GM18861 (cell line): ENCODE measurements around the gene PGLYRP4.

ENCODE experiments used
- ATAC-seq: cut with Tn5 transposase; IDR thresholded peaks from one replicate; pipeline ENCODE4 v1.9.1; 2021; ENCODE audit not compliant: unreplicated experiment

The PGLYRP4 gene

GRCh38 chr1:153379591-153379990 is 30.9 kb upstream of the PGLYRP4 start:
- ATAC-seq, result no peak

DNA sequence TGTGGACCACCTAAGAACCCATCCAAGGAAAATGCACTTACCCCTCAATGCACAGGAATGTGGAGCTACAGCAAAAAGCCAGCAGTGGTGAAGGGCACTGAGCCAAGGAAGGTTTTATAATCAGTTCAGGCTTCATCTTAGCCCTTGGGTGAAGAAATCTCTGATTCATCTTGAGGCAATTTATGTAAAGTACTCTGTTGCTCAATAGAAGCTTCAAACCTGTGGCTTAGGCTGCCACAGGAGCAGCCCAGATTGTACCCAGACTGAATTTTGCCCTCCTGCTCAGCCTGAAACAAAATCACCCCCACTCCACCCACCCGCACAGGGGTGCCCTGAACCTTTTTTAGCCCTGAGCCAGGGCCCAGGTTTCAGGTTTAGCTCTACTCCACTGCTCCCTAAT is 26.9 kb upstream of the PGLYRP4 start, which contains the start of gene S100A12:
Gene S100A12, minus strand, starts transcription at position 111 of the 400 bp plus-strand sequence. CDS start 1,029 bp downstream, outside the sequence.
- no peak for ATAC-seq

DNA sequence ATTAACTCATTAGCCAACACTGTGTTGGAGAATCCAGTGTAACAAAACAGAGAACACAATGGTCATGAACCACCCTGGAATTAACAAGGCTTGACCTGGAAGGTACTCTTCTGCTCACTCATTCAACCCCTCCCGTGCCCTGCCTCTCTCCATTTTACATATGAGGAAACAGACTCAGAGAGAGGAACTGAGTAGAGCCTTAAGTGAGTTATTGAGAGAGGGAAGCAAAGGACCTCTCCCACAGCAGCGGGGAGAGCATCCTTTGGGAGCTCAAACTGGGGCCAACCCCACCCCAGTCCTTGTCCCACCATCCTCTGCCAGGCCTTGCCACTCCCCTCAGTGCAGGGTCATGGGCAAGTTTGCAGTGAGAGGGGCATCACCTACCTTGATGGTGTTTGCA is 25.4 kb upstream of the PGLYRP4 start:
- ATAC-seq, result no peak

DNA sequence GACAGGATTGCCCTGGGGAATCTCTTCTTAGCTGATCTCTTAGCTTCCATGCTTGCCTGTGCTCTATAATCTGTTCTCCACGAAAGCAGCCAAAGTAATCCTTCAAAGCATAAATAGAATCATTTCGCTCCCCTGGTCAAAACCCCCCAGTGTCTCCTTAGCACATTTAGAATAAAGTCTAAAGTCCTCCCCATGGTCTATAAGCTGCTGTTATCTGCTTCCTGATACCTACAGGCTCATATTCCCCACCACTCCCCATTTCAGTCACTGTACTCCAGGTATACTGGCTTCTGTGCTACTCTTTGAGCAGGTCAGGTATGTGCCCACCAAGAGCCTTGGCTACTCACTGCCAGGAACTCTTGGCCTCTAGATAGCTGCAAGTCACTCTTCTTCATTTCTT is 23.9 kb upstream of the PGLYRP4 start:
- ATAC-seq, result no peak

DNA sequence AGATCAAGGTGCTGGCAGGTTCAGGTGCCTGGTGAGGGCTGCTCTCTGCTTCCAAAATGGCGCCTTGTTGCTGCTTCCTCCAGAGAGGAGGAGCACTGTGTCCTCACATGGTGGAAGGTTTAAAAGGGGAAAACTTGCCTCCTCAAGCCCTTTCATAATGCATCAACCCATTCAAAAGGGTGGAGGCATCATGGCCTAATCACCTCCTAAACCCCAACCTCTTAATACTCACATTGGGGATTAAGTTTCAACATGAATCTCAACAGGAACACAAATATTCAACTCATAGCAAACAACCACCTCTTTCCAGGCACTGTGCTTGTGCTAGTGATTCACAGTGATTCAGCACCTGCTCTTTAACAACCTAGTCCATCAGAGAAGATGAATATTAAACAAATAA is 22.6 kb upstream of the PGLYRP4 start:
- ATAC-seq, result no peak

DNA sequence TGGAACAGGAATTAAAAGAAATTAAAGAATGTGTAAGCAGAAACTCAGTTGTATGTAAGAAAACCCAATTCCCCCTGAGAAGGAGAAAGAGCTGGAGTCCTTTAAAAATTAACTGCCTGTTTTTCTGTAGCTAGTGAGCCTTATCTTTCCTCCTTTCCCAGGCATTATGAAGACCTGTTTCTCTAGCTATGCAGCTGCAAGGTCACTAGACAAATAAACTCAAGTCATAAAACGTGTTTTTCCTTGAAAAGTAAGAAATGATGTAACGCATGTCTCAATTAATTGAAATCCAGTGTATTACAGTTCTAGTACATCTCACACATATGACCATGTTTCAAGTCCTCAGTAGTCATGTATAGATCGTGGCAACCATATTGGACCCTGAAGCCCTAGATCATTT is 21.5 kb upstream of the PGLYRP4 start:
- no peak for ATAC-seq

- ATAC-seq, result no peak
Measured at GRCh38 chr1:153368495-153368894, 19.9 kb upstream of the PGLYRP4 start.

- ATAC-seq, result no peak
Measured at GRCh38 chr1:153367090-153367489, 18.4 kb upstream of the PGLYRP4 start.

- ATAC-seq, result no peak
Measured at GRCh38 chr1:153366261-153366660, 17.6 kb upstream of the PGLYRP4 start.

DNA sequence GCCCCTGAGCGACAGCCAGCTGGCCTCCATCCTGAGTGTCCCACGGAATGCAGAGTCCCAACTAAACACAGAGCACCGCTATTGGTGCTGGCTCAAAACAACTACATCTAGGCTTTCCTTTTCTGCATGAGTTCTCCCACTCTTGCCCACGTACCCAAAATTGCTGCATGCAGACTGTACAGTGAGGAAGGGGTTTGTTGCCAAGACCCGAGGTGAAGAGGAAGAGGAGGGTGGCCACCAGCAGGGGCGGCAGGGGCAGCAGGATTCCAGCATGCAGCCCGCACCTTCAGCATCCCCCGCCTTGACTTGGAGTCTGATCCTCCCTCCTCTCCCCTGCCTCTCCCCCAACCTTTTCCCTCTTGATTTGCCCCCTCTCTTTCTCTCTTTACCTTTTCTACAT is 17.1 kb upstream of the PGLYRP4 start:
- no peak for ATAC-seq

GRCh38 chr1:153364766-153365666 is 16.4 kb upstream of the PGLYRP4 start:
- no peak for ATAC-seq

GRCh38 chr1:153364156-153364555 is 15.5 kb upstream of the PGLYRP4 start:
- ATAC-seq, result no peak

DNA sequence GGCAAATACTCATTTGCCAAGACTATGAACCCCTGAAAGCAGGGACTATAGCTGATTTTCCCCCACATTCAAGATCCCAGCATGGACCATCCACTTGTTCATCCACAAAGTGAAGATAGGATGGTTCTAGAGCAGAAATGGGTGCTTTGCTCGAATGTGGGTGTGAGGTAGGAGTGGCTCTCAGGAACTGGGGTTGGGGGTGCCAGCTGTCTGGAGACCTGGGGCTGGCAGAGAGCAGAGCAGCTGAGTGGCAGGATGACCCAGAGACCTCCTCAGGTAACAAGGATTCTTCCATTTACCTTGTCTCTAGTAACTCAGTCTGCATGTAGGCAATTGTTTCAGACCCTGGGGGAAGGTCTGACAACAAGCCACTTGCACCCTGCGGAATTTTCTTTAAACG is 15.0 kb upstream of the PGLYRP4 start:
- no peak for ATAC-seq

DNA sequence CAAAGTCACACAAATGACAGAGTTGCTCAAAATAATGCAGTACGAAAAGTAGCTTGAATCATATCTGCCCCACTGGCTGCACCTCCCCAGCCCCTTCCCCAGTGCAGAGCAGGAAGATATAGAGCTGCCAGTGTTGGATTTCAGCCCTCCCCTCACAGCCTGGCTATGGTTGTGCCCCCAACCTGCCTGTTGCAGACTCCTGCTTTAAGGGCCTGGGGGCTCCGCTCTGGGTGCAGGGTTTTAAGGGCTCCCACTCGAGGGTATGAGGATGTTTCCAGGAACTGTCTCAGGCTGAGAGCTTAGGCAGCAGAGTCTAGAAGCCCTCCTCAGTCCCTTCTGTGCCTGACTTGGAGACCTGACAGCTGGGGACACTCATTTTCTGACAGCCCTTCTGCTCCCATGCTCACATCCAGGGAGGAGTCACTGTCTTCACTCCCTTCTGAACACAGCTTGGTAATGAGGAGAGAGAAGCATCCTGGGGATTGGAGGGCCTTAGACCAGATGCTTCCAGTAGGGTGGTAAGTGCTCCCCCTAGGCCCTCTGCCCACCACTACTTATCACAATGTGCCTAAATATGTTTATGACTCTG is 13.6 kb upstream of the PGLYRP4 start:
- no peak for ATAC-seq

- ATAC-seq, result no peak
Measured at GRCh38 chr1:153361480-153362109, 13.0 kb upstream of the PGLYRP4 start.

GRCh38 chr1:153360592-153361479 is 12.2 kb upstream of the PGLYRP4 start:
- ATAC-seq, result no peak

DNA sequence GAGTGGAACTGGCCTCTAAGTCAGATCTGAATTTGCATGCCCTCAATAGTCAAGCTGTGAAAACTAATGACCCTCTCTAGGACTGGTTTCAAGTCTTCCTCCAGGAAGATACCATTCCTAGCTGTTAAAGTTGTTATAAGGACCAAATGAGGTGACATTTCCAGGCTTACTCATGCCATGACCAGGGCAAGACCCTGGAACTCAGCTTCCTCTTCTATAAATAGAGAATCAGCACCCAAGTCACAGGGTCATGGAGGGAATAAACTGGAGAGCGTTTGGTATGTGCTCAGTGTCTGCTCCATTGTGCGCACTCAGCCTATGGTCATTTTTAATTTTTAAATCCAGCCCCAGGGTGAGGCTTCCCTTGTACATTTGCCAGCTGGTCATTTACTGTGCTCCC is 11.5 kb upstream of the PGLYRP4 start:
- ATAC-seq, result no peak

DNA sequence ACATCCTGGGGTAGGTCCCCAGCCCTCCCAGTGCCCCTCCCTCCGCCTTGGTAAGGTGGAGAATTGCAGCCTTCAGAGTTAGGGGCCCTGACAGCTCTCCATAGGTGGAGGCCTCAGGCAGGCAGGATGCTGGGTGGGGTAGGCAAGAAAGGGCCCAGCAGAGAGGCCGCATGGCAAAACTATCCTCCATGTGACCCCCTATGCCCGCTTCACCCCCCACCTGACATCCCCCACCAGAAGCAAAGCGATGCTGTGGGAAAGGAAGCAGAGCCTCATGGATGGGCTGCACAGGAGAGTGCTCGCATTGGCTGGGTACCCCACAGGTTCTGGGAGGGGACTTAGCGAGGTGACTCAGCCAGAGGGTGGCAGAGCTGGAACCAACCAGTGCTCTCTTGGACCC is 10.6 kb upstream of the PGLYRP4 start:
- ATAC-seq, result no peak

GRCh38 chr1:153358691-153358975 is 10.0 kb upstream of the PGLYRP4 start:
- no peak for ATAC-seq

DNA sequence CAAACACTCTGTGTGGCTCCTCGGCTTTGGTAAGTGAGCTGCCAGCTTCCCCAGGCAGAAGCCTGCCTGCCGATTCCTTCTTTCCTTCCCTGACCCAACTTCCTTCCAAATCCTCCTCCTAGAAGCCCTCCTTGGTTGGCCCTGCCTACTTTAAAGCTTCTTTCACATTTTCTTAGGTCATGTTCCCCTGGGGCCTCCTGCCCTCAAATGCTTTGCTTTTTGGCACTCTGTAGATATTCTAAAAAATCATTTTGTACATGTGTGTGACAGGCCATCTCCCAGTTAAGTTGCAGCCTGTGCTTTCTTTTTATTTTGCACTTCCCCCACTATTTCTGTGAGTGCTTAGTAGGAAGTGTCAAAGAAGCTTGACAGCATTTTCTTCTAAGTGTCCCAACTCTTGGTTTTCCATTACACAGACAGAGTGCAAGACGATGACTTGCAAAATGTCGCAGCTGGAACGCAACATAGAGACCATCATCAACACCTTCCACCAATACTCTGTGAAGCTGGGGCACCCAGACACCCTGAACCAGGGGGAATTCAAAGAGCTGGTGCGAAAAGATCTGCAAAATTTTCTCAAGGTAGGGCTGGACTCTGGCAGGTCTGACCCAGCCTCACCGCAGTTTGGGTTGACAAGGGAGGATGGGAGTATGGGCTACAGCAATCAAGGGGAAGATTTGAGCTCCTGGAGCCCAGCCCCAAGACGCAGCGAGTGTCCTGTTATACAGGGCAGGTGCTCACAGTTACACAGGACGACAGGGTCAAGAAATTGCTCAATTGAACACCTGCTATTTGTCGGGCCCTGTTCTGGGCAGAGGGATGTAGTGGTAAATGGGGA is 9.4 kb upstream of the PGLYRP4 start, which contains the start of gene S100A9:
Gene S100A9, plus strand, starts transcription at position 2 of the 838 bp plus-strand sequence. Its CDS starts 430 bp downstream, at position 432.
- no peak for ATAC-seq
